Effector CD4-positive, alpha-beta T cell (primary cell): Measurements from ENCODE around the gene FTSJ1.

Source experiments
- DNase-seq: peaks from one replicate; pipeline ENCODE4 v3.0.0-alpha.2; 2020

Gene FTSJ1

DNA sequence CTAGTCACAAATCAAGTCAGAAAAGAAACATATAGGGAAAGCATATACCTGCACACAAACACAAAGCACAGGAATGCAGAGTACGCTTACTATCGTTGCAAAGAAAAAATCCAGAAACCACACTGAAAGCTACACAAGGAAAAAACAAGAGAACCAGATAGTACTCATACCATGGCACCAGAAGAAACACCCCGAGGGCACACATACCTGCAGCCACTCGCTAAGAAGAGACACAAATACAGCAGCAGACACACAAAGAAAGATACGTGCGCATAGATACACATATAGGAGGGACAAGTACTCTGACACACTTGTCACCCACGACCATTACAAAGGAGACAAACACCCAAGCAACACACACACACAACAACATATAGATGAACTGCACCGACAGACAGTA is 4.5 kb upstream of the FTSJ1 start:
- DNase-seq: no peak

DNA sequence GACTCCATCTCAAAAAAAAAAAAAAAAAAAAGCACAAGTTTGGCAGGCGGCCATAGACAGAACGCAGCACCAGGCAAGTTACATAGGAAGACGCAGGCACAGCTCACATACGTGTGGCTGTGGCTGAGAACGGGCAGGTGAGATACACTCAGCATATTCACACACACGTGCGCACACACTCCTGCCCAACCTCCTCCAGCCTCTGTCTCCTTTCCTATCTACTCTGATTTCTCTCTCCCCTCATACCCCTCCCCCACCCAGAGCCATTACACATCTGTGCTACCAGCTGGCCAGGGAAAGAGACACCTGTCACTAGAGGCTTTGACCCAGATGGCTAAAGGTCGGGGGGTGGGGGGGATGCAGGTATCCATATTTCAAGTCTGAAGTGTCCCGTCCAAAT is 3.8 kb upstream of the FTSJ1 start:
- DNase-seq: no peak

- DNase-seq: no peak
These were observed 2.9 kb upstream of the FTSJ1 start for GRCh38 chrX:48472851-48473703.

GRCh38 chrX:48473704-48473990 is 2.4 kb upstream of the FTSJ1 start:
- DNase-seq: no peak

DNA sequence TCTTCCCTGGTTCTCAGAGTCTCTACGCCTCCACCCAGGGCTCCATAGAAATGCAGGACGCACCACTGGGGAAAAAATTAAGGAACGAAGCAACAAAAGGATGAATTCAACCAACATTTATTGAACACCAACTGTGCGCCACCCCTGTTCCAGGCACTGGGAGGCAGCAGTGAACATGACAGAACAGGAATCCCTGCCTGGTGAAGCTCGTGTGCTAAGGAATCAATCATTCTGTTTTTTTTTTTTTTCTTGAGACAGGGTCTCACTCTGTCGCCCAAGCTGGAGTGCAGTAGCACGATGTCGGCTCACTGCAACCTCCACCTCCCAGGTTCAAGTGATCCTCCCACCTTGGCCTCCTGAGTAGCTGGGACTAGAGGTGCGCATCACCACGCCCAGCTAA is 1.9 kb upstream of the FTSJ1 start:
- DNase-seq: no peak

GRCh38 chrX:48474581-48474980 is 1.4 kb upstream of the FTSJ1 start:
- no peak for DNase-seq

DNA sequence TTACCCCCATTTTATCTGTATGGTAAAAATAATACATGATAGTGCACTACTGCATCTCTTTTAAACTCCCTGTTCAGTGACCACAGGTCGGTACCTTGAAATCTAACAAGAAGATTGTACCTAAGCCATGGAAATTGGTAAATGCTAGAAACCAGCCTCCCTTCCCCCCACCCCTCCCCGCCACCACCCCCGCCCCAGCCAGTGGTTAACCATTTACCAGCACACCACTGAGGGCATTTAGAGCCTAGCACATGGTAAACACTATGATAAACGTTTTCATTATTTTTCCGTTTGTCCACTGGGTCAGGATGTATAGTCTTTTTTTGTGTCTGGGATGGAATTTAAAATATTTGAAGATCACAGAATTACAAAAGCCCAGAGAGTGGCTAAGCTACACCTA is 703 bp upstream of the FTSJ1 start:
- no peak for DNase-seq

DNA sequence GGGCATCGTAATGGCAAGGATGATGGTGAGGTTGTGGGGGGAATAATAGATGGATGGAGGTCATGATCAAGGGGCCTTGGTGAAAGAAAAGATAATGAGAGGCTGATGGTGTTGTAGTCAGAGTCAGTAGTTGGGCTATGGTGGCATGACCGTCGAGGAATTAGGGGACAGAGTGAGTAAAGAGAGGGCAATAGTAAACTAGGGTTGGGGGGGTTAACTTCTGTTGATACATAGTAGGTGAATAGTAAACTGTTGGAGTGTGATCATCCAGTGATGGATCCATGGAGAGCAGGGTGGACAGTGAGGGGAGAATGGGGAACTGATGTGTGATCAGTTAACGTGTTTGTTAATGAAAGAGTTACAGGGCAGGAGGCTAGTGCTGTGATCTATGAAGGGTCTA is 920 bp downstream of the FTSJ1 start:
- no peak for DNase-seq

DNA sequence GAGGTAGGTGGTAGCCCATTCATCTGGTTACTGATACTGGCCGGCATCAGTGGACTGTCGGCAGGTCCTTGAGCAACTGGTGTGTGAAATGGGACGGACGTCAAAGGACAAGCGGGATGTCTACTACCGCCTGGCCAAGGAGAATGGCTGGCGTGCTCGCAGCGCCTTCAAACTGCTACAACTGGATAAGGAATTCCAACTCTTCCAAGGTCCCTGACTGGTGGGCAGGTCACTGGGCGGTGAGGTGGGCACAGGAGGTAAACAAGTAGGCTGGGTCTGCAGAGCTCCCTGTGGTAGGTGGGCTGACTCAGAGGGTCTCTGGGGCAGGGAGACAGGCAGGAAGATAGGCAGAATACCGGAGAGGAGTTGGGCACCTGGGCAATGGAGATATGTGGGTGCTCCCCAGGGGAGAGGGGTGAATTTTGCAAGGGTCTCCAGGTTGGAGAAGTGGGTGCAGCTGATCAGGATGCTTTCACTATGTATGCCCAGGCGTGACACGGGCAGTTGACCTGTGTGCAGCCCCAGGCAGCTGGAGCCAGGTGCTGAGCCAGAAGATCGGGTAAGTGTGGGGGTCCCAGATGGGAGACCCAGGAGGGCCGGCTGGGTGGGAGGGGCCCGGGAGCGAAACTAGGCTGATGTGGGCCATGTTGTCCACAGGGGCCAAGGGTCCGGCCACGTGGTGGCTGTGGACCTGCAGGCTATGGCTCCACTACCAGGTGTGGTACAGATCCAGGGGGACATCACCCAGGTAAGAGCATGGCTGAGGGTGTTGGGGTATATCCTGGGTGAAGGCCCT is 2.2 kb downstream of the FTSJ1 start:
- DNase-seq: no peak

- DNase-seq: no peak
These were observed 2.8 kb downstream of the FTSJ1 start for GRCh38 chrX:48478806-48479205.

DNA sequence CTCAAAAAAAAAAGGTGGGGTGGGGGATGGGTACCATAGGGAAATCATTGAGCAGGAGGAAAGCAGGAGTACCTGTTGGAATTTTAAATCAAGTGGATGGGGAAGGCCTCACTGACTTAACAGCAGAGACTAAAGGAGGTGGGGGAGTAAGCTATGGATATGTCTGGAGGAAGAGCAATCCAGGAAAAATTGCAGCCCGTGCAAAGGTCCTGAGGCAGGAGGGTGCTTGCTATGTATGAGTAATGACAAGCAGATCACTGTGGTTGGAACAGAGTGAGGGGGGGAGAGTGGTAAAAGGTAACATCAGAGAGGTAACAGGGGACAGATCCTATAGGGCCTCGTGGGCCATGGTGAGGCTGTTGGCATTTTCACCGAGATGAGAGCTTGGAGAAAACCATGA is 4.1 kb downstream of the FTSJ1 start:
- DNase-seq: no peak

DNA sequence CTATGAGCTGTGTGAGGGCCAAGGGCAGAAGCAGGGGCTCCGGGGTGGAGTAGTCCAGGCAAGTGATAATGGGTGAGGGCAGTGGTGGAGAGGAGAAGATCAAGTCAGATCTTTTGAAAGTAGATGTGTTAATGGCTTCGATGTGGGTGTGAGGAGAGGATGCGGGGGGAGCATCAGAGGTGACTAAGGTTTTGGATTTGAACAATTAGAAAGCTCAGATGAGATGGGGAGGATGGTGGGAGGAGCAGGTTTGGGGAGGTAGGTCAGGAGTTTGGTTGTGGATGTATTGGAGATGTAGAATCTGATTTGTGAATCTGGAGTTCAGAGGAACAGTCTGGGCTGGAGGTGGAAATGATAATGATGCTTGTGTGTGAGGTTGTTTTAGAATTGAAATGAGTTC is 4.6 kb downstream of the FTSJ1 start:
- DNase-seq: no peak

- no peak for DNase-seq
These were observed 6.5 kb downstream of the FTSJ1 start for GRCh38 chrX:48482526-48482925.

DNA sequence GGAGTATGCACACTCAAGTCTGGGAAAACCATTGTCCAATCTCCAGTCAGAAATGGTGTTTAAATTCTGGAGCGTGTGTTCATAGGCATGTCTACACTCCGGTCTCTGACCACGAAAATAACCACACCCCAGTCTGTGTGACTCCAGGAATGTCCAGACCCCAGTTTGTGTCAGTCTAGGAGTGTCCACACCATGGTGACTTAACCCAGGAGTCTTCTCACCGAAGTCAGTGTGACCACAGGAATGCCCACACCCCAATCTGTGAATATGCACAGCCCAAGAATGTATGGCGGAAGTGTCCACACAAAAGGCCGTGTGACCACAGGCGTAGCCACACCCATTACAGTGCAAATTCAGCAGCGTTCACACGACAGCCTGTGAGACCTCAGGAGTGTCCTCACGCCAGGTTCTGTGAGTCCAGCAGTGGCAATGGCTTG is 11.4 kb downstream of the FTSJ1 start:
- DNase-seq: no peak

GRCh38 chrX:48488034-48488433 is 12.0 kb downstream of the FTSJ1 start:
- no peak for DNase-seq

GRCh38 chrX:48489296-48489695 is 13.3 kb downstream of the FTSJ1 start:
- DNase-seq: no peak

GRCh38 chrX:48489892-48490291 is 13.9 kb downstream of the FTSJ1 start:
- no peak for DNase-seq

DNA sequence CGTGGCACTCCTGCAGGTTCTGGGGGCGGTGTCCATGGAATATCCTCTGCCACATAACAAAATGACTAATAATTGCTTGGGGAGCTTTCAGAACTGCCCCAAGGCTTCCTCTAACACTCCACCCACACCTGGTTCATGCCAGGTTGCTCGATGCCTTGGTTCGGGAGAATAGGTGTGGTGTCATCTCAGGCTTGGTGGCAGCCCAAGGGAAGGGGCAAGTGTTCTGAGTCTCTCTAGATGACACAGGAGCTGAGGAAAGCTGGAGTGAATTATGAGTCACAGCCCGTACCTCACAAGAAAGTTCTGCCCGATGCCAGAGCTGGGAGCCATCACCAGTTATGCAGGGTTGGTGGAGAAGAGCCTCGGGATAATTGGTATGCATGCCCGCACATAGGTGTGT is 14.7 kb downstream of the FTSJ1 start:
- DNase-seq: no peak

GRCh38 chrX:48491809-48492208 is 15.8 kb downstream of the FTSJ1 start:
- DNase-seq: no peak

DNA sequence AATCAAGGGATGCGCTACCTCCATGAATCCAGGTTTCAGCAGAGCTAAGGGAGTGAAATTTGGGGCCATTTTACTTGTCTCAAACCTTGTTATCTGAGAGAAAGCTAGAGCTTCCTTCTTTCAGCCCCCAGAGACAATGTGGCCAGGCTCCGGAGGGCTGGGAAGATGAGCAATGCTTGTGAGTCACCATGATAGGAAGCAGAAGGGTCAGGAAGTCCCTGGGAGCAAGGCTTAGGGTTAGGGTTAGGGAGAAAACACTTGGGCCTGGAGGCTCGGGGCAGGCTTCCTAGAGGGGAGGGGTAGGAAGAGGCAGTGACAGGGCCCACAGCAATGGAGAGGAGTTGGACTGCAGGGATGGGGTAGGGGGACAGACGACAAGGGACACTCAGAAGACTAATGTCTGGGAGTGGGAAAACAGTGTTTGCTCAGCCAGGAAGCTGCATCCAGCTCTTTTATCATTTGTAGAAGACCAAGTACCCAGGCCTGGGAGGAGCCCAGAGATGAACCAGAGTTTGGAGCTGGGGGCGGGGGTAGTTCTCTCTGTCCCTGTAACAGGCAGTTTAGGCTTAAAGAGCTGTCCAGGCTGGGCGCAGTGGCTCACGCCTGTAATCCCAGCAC is 16.4 kb downstream of the FTSJ1 start:
- DNase-seq: no peak

- DNase-seq: no peak
These were observed 17.9 kb downstream of the FTSJ1 start for GRCh38 chrX:48493890-48494364.

DNA sequence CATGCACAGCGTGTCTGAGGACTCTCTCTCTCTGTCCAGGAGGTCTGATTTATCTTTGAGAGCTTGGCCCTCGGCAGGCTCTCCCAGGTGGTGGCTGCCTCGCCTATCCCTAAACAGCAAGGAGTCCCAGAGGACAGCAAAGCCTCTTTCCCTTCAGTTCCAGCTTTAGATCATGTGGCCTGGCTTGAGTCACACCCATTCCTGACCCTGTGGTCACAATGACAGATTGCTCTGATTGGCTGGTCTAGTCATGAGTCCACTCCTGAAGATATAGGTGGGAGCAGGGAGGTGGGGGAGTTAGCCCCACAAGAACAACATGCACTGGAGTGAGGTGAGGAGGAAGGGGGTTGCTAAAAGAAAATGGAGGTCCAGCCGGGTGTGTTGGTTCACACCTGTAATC is 20.7 kb downstream of the FTSJ1 start:
- no peak for DNase-seq

DNA sequence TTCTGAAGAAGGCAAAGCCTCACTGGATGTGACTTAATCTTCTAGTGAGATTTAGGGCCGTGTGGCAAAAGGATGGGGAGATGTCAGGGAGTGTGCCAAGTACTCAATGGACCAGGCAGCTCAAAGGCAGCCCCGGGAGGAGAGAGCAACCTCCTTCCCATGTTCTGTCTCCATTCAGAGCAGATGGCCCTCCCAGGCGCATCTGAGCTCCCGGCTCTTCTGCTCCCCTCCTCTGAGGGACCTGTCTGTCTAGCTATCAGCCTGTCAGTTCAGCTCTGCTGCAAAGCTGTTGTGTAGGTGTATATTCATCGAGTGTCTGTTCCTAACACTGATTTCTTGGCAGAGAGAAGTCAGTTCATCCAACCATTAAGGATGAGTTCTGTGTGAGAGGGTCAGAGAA is 21.9 kb downstream of the FTSJ1 start:
- no peak for DNase-seq

DNA sequence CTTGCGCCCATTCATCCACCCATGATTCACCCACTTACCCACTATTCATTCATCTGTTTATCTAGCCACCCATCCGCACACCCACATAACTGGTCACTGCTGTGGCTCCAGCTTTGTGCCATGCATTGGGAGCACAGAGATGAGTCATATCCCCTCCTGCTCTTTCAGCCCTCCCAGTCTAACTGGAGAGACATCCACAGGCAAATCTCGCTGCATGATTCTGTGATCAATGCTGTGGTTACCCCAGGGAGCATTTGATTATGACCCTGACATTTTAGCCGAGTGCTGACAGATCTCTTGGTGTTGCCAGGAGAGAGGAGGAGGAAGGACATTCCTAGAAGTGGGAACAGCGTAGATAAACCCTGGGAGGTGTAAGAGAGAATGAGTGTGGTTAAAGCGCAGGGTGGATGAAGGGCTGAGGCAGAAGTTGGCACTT is 22.4 kb downstream of the FTSJ1 start:
- no peak for DNase-seq
